ENCODE results near the gene PCNX2. TPM values are rescaled to one million over a fixed set of nuclear protein-coding genes. Genes with fewer than 3 reads are reported as not detected.
"Not testable (repeated sequence)": the region's sequence is repeated elsewhere in the genome, so short reads cannot be mapped to it uniquely, and the experiment has no call there.

Gene PCNX2
- total RNA-seq, 8 experiments from 2014 or later: 3.6 to 40.8 (median 27.9) TPM

DNA sequence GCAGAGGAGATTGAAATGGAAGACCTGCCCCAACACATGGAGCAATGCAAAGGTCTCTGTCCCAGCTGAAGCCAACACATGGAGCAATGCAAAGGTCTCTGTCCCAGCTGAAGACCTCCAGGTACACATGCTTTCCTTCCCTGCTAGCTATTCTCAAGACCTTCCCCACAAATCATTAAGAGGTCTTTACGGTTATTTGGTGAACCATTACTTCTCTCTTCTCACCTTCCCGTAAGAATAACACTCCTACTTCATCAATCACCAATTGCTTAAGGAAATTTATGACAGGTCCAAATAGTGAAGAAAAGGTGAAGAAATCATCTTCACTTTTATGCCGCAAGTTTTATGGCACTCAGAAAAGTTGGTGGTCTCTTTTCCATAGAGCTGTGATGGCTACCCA, 206.3 kb downstream of the PCNX2 start:
- Histone ChIP-seq H3K4me1 (replicated peaks in 1 of 2) (peaks cover 9 to 10% of the 10 kb centered on the region in 2 donors), H3K27ac (no peak overlapping the region), H3K4me3 (no peak overlapping the region)
- in situ Hi-C loops (cut with MboI; ENCODE audit: low pct_unique_long_range_greater_than_20kb in 2 of 9, low sequenced_read_pairs in 9 of 9, unreplicated experiment in 9 of 9): no loop called here
- no peak for ATAC-seq (replicated peaks in 6 of 8)
- WGBS, 10 experiments: 86 to 100% (median 100%) methylated on average over 1 to 3 of the region's 3 CpGs; no CpG with 5 or more reads in 1 of the 10 experiments

DNA sequence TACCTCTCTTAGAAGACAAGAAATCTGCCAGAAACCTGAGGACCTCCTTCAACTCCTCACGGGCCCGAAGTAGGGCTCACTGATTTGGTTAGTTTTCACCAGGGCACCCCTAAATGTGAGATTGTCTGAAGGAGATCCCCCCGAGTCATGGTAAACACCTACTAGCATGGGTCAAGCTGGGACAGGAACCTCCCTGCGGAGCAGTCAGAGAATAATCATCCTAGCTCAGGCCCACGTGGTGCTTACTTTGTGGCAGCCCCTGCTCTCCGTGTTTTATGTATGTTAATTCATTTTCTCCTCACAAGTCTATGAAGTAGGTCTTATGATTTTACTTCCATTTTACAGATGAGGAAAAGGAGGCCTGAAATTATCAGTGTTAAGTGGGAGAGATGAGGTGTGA, 206.9 kb downstream of the PCNX2 start:
- ATAC-seq (replicated peaks in 6 of 8): no peak
- peaks cover 7 to 9% of the 10 kb centered on the region in 2 donors for H3K4me1 ChIP-seq (replicated peaks in 1 of 2)
- WGBS, 10 experiments: 60 to 100% (median 72%) methylated on average over 1 to 6 of the region's 6 CpGs; no CpG with 5 or more reads in 2 of the 10 experiments
- in situ Hi-C loops (cut with MboI; ENCODE audit: low pct_unique_long_range_greater_than_20kb in 2 of 9, low sequenced_read_pairs in 9 of 9, unreplicated experiment in 9 of 9): no loop called here
- H3K27ac ChIP-seq: no peak overlapping the region
- H3K4me3 ChIP-seq: no peak overlapping the region

DNA sequence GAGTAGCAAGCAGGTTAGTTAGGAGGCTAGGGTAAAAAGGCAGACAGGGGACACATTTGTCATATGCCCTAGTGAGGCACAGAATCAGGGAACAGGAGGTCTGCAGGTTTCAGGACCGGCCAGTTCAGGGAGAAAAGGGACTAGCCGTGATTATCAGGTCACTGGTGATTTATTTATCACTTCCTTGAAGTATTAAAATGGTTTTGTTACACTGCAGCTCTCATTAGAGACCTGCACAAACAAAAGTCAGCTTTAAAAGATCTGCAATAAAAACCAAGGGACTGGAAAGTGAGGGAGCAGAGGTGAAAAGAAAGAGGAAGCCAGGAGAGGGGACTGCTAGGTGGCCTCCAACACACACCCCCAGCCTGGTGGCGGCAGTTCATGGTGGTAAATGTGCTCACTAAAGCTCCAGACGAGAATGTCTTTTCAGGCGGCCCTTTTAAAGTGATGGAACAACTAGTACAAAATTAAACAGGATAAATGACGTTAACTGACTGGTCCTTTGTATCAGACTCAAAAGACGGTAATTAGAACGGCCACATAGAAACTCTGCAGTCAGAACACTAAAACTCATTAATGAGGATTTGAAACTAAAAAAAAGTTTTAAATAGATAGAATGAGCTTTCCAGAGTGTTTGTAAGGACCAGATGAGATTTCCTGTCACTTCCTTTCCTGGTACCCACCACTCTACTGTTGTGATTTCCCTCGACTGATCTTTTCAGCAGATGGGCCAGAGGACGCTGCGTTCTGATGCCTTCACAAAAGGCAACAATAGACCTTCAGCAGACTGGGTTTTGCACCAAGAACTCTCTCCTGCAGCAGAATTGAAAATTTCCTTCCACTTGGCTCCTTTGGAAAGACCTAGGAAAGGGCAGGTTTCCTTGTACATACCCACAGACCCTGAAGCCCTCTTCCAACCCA, 208.3 kb downstream of the PCNX2 start:
- no peak overlapping the region for H3K4me3 ChIP-seq
- H3K4me1 ChIP-seq (replicated peaks in 1 of 2): peaks cover 9 to 10% of the 10 kb centered on the region in 2 donors
- no peak overlapping the region for H3K27ac ChIP-seq
- in situ Hi-C loops (cut with MboI; ENCODE audit: low pct_unique_long_range_greater_than_20kb in 2 of 9, low sequenced_read_pairs in 9 of 9, unreplicated experiment in 9 of 9): no loop called here
- peak in 4 of 8 experiments; percentile 24 to 36 (median 28) for ATAC-seq (replicated peaks in 6 of 8)
- 0 to 88% (median 45%) methylated on average over 1 to 11 of the region's 11 CpGs for WGBS, 10 experiments

- no peak overlapping the region for H3K4me3 ChIP-seq
- in situ Hi-C loops (cut with MboI; ENCODE audit: low pct_unique_long_range_greater_than_20kb in 2 of 9, low sequenced_read_pairs in 9 of 9, unreplicated experiment in 9 of 9): no loop called here
- H3K4me1 ChIP-seq (replicated peaks in 1 of 2): peaks cover 13 to 14% of the 10 kb centered on the region in 2 donors
- no peak overlapping the region for H3K27ac ChIP-seq
- WGBS, 10 experiments: 48 to 100% (median 93%) methylated on average over 1 to 3 of the region's 3 CpGs; no CpG with 5 or more reads in 1 of the 10 experiments
- ATAC-seq (replicated peaks in 6 of 8): no peak
Observed at GRCh38 chr1:233085566-233085965, 210.0 kb downstream of the PCNX2 start.

DNA sequence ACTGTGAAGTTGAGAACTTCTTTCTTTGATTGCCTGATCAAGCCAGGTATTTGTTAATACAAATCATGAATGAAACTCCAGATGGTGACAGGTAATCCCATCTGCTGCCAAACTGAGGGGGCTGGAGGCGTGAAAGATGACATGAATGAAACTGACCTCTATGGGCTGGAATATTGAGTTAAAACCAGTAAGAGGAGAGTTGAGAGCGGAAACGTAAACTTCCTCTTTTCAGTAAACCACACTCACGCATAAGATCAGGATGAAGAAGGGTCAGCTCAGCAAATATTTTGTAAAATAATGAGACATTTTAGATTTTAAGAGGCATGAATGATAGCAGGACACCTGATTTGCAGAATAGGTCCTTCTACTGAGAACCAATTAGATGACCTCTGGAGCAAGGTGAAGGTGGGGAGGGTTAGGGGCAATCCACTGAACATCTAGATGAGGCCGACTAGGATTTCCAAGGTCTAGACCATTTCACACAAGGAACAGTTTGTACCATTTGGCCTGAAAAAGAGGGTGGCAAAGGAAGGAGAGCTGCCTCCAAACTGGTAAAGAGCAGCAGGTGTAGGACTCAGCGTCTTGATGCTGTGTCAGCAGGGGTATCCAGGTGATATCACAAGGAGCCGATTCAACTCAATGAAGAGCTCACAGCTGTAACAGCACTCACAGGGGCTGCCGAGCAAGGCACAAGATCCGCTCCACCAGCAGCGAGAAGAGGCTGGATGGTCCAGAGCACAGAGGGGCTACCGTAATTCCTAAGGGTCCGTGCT, 212.6 kb downstream of the PCNX2 start:
- in situ Hi-C loops (cut with MboI; ENCODE audit: low pct_unique_long_range_greater_than_20kb in 2 of 9, low sequenced_read_pairs in 9 of 9, unreplicated experiment in 9 of 9): no loop called here
- Histone ChIP-seq H3K4me1 (replicated peaks in 1 of 2) (peaks cover 22 to 24% of the 10 kb centered on the region in 2 donors), H3K27ac (no peak overlapping the region), H3K4me3 (no peak overlapping the region)
- WGBS, 10 experiments: 89 to 100% (median 95%) methylated on average over 1 to 11 of the region's 12 CpGs; no CpG with 5 or more reads in 1 of the 10 experiments
- ATAC-seq (replicated peaks in 6 of 8): no peak

DNA sequence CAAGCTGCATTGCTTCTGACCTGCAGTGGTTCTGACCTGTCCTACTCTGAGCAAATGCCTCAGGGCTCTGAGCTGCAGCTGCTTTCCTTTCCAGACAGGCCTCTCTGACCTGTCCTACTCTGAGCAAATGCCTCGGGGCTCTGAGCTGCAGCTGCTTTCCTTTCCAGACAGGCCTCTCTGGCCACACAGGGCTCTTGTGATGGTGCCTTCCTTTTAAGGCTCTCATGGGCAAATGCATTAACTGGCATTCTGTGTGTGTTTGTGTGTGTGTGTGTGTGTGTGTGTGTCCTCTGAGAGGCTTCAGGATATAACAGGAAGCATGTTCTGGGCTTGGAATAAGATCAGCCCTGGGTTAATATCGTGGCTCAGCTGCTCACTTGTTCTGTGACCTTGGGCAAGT, 213.8 kb downstream of the PCNX2 start:
- Histone ChIP-seq H3K27ac (no peak overlapping the region), H3K4me1 (replicated peaks in 1 of 2) (peaks cover 16 to 19% of the 10 kb centered on the region in 2 donors), H3K4me3 (no peak overlapping the region)
- WGBS, 10 experiments: 61 to 100% (median 83%) methylated on average over 1 to 2 of the region's 2 CpGs; no CpG with 5 or more reads in 6 of the 10 experiments
- peak in 7 of 8 experiments; percentile 14 to 83 (median 55) for ATAC-seq (replicated peaks in 6 of 8)
- in situ Hi-C loops (cut with MboI; ENCODE audit: low pct_unique_long_range_greater_than_20kb in 2 of 9, low sequenced_read_pairs in 9 of 9, unreplicated experiment in 9 of 9): no loop called here

DNA sequence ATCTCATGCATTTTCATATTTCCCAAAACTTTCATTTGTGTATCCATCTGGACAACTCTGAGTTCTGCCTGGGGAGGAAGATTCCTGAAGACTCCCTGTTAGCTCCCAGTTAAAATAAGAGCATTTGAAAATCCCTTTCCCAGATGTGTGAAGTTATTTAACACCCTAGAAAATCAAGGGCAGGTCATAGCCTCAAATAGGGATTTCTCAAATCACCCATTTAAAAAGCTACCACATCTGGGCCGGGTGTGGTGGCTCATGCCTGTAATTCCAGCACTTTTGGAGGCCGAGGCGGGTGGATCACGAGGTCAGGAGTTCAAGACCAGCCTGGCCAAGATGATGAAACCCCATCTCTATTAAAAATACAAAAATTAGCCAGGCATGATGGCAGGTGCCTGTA, 214.7 kb downstream of the PCNX2 start:
- WGBS, 10 experiments: 67 to 100% (median 95%) methylated on average over 1 to 4 of the region's 4 CpGs; no CpG with 5 or more reads in 4 of the 10 experiments
- H3K4me3 ChIP-seq: not testable (repeated sequence)
- peak in 1 of 8 experiments; percentile 54 for ATAC-seq (replicated peaks in 6 of 8)

GRCh38 chr1:233080286-233080685, 215.2 kb downstream of the PCNX2 start:
- 86 to 100% (median 100%) methylated on average over 1 to 3 of the region's 3 CpGs for WGBS, 10 experiments
- no peak for ATAC-seq (replicated peaks in 6 of 8)

More for the DNA sequence above, 214.7 kb downstream of the PCNX2 start:
- in situ Hi-C loops (cut with MboI; ENCODE audit: low pct_unique_long_range_greater_than_20kb in 2 of 9, low sequenced_read_pairs in 9 of 9, unreplicated experiment in 9 of 9); H3K27ac ChIP-seq: not testable (repeated sequence)
- peaks cover 15 to 18% of the 10 kb centered on the region in 2 donors for H3K4me1 ChIP-seq (replicated peaks in 1 of 2)

DNA sequence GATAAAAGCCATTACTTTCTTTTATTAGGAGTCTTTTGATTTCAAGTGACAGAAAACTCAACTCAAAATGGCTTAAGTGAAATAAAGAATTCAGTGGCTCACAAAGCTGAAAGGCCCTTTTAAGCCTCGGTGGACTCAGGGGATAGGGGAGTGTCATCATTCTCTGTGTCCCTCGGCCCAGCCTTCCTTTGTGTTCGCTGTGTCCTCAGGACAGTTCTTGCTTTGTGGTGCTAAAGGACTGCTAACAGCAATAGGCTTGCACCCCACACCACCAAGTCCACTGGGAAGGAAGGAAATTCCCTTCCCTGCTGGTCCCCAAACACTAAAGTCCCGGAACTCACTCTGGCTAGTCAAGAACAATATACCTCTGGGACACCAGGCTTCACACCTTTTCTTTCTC, 216.0 kb downstream of the PCNX2 start:
- WGBS, 10 experiments: 20 to 100% (median 36%) methylated on average over 1 to 4 of the region's 4 CpGs; no CpG with 5 or more reads in 2 of the 10 experiments
- peak in 4 of 8 experiments; percentile 40 to 72 (median 56) for ATAC-seq (replicated peaks in 6 of 8)
- in situ Hi-C loops (cut with MboI; ENCODE audit: low pct_unique_long_range_greater_than_20kb in 2 of 9, low sequenced_read_pairs in 9 of 9, unreplicated experiment in 9 of 9): no loop called here
- H3K27ac ChIP-seq: no peak overlapping the region
- no peak overlapping the region for H3K4me3 ChIP-seq
- H3K4me1 ChIP-seq (replicated peaks in 1 of 2): peaks cover 15 to 18% of the 10 kb centered on the region in 2 donors

More at GRCh38 chr1:233080286-233080685, 215.2 kb downstream of the PCNX2 start:
- in situ Hi-C loops (cut with MboI; ENCODE audit: low pct_unique_long_range_greater_than_20kb in 2 of 9, low sequenced_read_pairs in 9 of 9, unreplicated experiment in 9 of 9): no loop called here
- Histone ChIP-seq H3K4me3 (no peak overlapping the region), H3K27ac (no peak overlapping the region), H3K4me1 (replicated peaks in 1 of 2) (peaks cover 15 to 18% of the 10 kb centered on the region in 2 donors)

- 50 to 95% (median 70%) methylated on average over 2 to 6 of the region's 6 CpGs; no CpG with 5 or more reads in 2 of the 10 experiments for WGBS, 10 experiments
- ATAC-seq (replicated peaks in 6 of 8): peak in 6 of 8 experiments; percentile 42 to 95 (median 74)
- H3K4me1 ChIP-seq (replicated peaks in 1 of 2): peaks cover 15 to 18% of the 10 kb centered on the region in 2 donors
- no peak overlapping the region for H3K27ac ChIP-seq
- H3K4me3 ChIP-seq: no peak overlapping the region
- in situ Hi-C loops (cut with MboI; ENCODE audit: low pct_unique_long_range_greater_than_20kb in 2 of 9, low sequenced_read_pairs in 9 of 9, unreplicated experiment in 9 of 9): no loop called here
Observed at GRCh38 chr1:233078396-233078795, 217.1 kb downstream of the PCNX2 start.

DNA sequence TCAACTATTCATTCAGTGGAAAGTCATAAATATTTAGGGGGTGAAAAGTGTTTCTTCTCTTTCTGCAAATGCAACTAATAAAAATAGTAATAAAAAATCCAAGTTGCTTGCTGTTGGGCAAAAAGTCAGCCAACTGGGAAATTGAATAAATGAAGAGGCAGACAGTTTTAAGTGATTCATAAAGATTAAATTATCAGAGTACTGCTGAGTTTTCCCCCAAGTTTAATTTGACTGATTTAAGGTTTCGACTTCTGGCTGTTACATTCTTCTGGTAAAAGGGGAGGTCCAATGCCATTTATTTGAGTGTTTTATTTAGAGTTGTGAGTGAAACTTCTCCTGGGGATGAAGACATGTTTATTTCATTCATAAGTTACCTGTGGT, 219.6 kb downstream of the PCNX2 start:
- no peak for ATAC-seq (replicated peaks in 6 of 8)
- in situ Hi-C loops (cut with MboI; ENCODE audit: low pct_unique_long_range_greater_than_20kb in 2 of 9, low sequenced_read_pairs in 9 of 9, unreplicated experiment in 9 of 9): no loop called here
- Histone ChIP-seq H3K27ac (no peak overlapping the region), H3K4me3 (no peak overlapping the region), H3K4me1 (replicated peaks in 1 of 2) (peaks cover 10 to 12% of the 10 kb centered on the region in 2 donors)
- WGBS, 10 experiments: 67 to 100% (median 84%) methylated on average over 1 of the region's 1 CpG; no CpG with 5 or more reads in 2 of the 10 experiments

DNA sequence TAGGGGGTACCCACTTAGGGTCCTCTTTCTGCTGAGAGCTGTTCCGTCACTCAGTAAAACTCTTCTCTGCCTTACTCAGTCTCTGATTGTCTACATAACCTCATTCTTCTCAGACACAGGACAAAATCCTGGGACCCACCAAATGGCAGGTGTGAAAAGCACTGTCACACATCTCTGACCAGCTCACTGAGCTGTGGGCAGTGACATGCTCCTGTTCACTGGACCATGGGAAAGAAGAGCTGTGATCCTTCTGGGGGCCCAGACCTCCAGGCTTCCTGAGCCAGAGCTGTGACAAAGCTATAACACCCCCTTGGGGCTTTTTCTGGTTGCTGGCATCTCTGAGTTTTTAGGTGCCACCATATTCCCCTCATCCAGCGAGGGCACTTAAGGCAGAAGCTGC, 229.4 kb downstream of the PCNX2 start:
- WGBS, 10 experiments: 67 to 100% (median 92%) methylated on average over 1 to 2 of the region's 2 CpGs; no CpG with 5 or more reads in 4 of the 10 experiments
- Histone ChIP-seq H3K4me3 (no peak overlapping the region), H3K27ac (no peak overlapping the region), H3K4me1 (replicated peaks in 1 of 2) (peaks cover 0 to 2% of the 10 kb centered on the region in 2 donors)
- in situ Hi-C loops (cut with MboI; ENCODE audit: low pct_unique_long_range_greater_than_20kb in 2 of 9, low sequenced_read_pairs in 9 of 9, unreplicated experiment in 9 of 9): loop anchor here in 1 of 9 experiments (25.0 kb wide), 1 partner anchor 96 kb away; no protein-coding TSS in a partner anchor
- no peak for ATAC-seq (replicated peaks in 6 of 8)

Data from motor neuron (in vitro differentiated cells).